Stomach smooth muscle (tissue), 2 donors: ENCODE measurements around the gene PHLDB3.

Experiments
- H3K27ac ChIP-seq: one replicate; pipeline ENCODE4 v1.7.0; 2013; ENCODE audit warnings: mild to moderate bottlenecking, low read length, inconsistent platforms
- H3K27me3 ChIP-seq, 2 donors: one replicate each; pipeline ENCODE4 v1.7.0; 2013; ENCODE audit warnings: low read length in 2 of 2; ENCODE audit not compliant: insufficient read depth in 2 of 2, control insufficient read depth in 1 of 2
- H3K36me3 ChIP-seq, 2 donors: one replicate each; pipeline ENCODE4 v1.7.0; 2013; ENCODE audit warnings: low read length in 2 of 2; ENCODE audit not compliant: control insufficient read depth in 2 of 2, insufficient read depth in 2 of 2
- H3K4me1 ChIP-seq: one replicate; pipeline ENCODE4 v1.7.0; 2013; ENCODE audit warnings: low read length; ENCODE audit not compliant: control insufficient read depth, insufficient read depth
- H3K4me3 ChIP-seq, 2 donors: one replicate each; pipeline ENCODE4 v1.7.0; 2013; ENCODE audit warnings: low read length in 2 of 2
- H3K9ac ChIP-seq, 2 donors: one replicate each; pipeline ENCODE4 v1.7.0; 2013; ENCODE audit warnings: low read length in 2 of 2, mild to moderate bottlenecking in 1 of 2
- H3K9me3 ChIP-seq, 2 donors: one replicate each; pipeline ENCODE4 v1.7.0; 2013; ENCODE audit warnings: low read length in 2 of 2; ENCODE audit not compliant: control insufficient read depth in 2 of 2
- donor health status: healthy.
- donor health status: Pancreatic carcinoma.

PHLDB3 gene

DNA sequence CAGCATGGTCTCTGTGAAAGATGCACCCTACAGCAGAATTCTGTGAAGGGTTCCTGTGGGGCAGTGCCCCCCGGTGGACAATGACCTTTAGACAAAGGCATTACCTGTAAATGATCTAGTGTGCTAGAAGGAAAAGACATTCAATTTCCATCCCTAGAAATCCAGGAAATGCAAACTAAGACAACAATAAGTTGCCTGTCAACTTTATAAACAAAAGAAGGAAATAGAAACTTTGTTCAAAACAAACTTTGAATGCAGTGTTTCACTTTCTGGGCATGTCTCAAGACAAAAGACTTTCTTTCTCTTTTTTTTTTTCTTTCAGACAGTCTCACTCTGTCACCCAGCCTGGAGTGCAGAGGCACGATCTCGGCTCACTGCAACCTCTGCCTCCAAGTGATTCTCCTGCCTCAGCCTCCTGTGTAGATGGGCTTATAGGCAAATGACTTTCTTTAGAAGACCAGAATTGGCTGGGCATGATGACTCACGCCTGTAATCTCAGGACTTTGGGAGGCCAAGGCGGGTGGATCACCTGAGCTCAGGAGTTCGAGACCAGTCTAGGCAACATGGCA is 74.3 kb downstream of the PHLDB3 start:
- H3K36me3 ChIP-seq = no peaks in the 10 kb centered on the region
- H3K9ac ChIP-seq = no peak overlapping the region

DNA sequence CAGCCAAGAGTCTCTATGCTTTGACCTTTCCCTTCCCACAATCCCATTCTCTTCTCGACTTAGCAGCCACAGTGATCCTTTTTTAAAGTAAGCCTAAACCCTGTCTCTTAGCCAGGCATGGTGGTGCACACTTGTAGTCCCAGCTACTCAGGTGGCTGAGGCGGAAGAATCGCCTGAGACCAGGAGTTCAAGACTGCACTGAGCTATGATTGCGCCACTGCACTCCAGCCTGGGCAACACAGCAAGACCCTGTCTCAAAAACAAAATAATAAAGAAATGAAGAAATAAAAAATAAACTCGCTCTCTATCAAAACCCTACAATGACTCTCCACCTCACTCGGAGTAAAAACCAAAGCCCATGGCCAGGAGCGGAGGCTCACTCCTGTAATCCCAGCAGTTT is 75.2 kb downstream of the PHLDB3 start:
- Histone ChIP-seq H3K9me3 (no peaks in the 10 kb centered on the region), H3K36me3 (no peaks in the 10 kb centered on the region), H3K27me3 (no peaks in the 10 kb centered on the region), H3K9ac (no peak overlapping the region), H3K4me3 (no peak overlapping the region), H3K27ac (no peak overlapping the region), H3K4me1 (no peaks in the 10 kb centered on the region)

More for the DNA sequence above, 74.3 kb downstream of the PHLDB3 start:
- no peaks in the 10 kb centered on the region for H3K9me3 ChIP-seq
- no peak overlapping the region for H3K27ac ChIP-seq
- H3K27me3 ChIP-seq = no peaks in the 10 kb centered on the region
- H3K4me3 ChIP-seq = no peak overlapping the region
- no peaks in the 10 kb centered on the region for H3K4me1 ChIP-seq

DNA sequence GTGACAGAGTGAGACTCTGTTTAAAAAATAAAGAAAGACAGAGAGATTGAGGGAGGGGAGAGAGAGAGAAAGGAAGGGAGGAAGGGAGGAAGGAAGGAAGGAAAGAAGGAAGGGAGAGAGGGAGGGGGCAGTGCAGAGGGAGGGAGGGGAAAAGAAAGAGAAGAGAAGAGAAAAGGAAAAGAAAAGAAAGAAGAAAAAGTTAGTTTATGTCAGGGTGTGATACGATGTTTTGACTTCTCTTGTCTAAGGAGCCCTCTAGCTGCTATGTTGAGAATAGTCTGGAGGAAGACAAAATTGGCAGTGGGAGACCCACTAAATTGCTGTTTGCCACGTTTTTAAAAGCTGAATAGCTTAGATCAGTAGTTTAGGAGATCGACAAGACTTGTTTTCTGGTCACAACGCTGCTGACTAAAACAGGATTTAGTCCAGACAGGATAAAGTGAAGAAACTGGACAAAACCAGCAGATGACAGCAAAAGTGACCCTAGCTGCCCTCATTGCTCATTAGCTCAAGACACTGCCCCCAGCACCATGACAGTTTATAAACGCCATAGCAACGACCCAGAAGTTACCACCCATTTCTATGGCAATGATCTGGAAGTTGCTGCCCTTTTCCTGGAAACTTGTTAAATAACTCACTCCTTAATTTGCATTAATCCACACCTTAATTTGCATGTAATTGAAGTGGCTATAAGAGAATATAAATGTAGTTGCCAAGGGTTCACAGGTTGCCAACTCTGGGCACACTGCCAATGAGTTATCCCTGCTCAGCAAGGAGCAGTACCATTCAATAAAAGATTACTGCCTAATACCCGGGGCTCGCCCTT is 78.8 kb downstream of the PHLDB3 start:
- no peaks in the 10 kb centered on the region for H3K9me3 ChIP-seq
- H3K4me3 ChIP-seq = no peak overlapping the region
- no peaks in the 10 kb centered on the region for H3K27me3 ChIP-seq
- no peaks in the 10 kb centered on the region for H3K4me1 ChIP-seq
- H3K9ac ChIP-seq = no peak overlapping the region
- no peaks in the 10 kb centered on the region for H3K36me3 ChIP-seq
- H3K27ac ChIP-seq = no peak overlapping the region
